Smooth muscle cell (in vitro differentiated cells): ENCODE data around the gene GRAMD4. TPM values are rescaled to one million over a fixed set of nuclear protein-coding genes. Genes with fewer than 3 reads are reported as not detected.
"Not testable (repeated sequence)": the region's sequence is repeated elsewhere in the genome, so short reads cannot be mapped to it uniquely, and the experiment has no call there.

Experiments
- DNase-seq: peaks from one replicate; lab custom pipeline; 2025; ENCODE audit not compliant: unreplicated experiment; lab: John Stamatoyannopoulos, UW
- H2AFZ ChIP-seq: fragments of 200-600 bp; sonication (generic); 2 replicates; pipeline ENCODE4 v1.6.0; 2016; ENCODE audit warnings: antibody characterized with exemption, low read depth, mild to moderate bottlenecking
- H3F3A ChIP-seq: fragments of 200-600 bp; sonication (generic); 2 replicates; pipeline ENCODE4 v1.6.0; 2017; ENCODE audit warnings: antibody characterized with exemption, low read depth
- H3K27ac ChIP-seq: fragments of 200-600 bp; sonication (generic); 2 replicates; pipeline ENCODE4 v1.5.1; 2016; ENCODE audit warnings: low read depth, mild to moderate bottlenecking
- H3K27me3 ChIP-seq: fragments of 200-600 bp; sonication (generic); 2 replicates; pipeline ENCODE4 v1.6.1; 2016; ENCODE audit warnings: low read depth, mild to moderate bottlenecking
- H3K36me3 ChIP-seq: fragments of 200-600 bp; sonication (generic); 2 replicates; pipeline ENCODE4 v1.5.1; 2016; ENCODE audit warnings: low read depth
- H3K4me1 ChIP-seq: fragments of 200-600 bp; sonication (generic); 2 replicates; pipeline ENCODE4 v1.5.1; 2016; ENCODE audit warnings: low read depth
- H3K4me2 ChIP-seq: fragments of 200-600 bp; sonication (generic); 2 replicates; pipeline ENCODE4 v1.6.0; 2016; ENCODE audit warnings: mild to moderate bottlenecking
- H3K4me3 ChIP-seq: fragments of 200-600 bp; sonication (generic); 2 replicates; pipeline ENCODE4 v1.5.1; 2016; ENCODE audit warnings: mild to moderate bottlenecking
- H3K79me2 ChIP-seq: fragments of 200-600 bp; sonication (generic); 2 replicates; pipeline ENCODE4 v1.6.0; 2016; ENCODE audit warnings: low read depth, mild to moderate bottlenecking
- H3K9ac ChIP-seq: fragments of 200-600 bp; sonication (generic); 2 replicates; pipeline ENCODE4 v1.6.0; 2016; ENCODE audit warnings: low read depth
- H3K9me3 ChIP-seq: fragments of 200-600 bp; sonication (generic); replicated peaks from 2 replicates; pipeline ENCODE4 v1.5.1; 2016; ENCODE audit warnings: low read depth
- H4K20me1 ChIP-seq: fragments of 200-600 bp; sonication (generic); 2 replicates; pipeline ENCODE4 v1.6.0; 2016; ENCODE audit warnings: low read depth
- WGBS: methylation state at CpG from one replicate; pipeline ENCODE4 v1.1.7; 2016; ENCODE audit warnings: low lambda C conversion rate; 5-methylcytosine and 5-hydroxymethylcytosine counted together
- polyA plus RNA-seq: library from polyadenylated mRNA; unstranded; fragments of >200 nt; fragmentation: Nextera tagmentation; extraction: Ambion mirVana; gene quantifications from 2 replicates; pipeline ENCODE4 v1.2.1, GENCODE V29; 2016
- total RNA-seq: library from RNA; depleted of rRNA; stranded (reverse); fragments of >200 nt; gene quantifications from 2 replicates; pipeline ENCODE4 v1.2.3, GENCODE V29; 2014
- TF ChIP-seq, protein P1 (sequence below): fragments of 200-600 bp; sonication (generic); IDR thresholded peaks from 2 replicates; pipeline ENCODE4 v1.5.1; 2017; ENCODE audit warnings: borderline replicate concordance, mild to moderate bottlenecking, antibody characterized with exemption; ENCODE audit not compliant: insufficient read depth, poor library complexity, severe bottlenecking

GRAMD4 gene
- total and polyA plus RNA-seq, 2 experiments from 2014 or later, result 14.5 to 16.6 TPM

DNA sequence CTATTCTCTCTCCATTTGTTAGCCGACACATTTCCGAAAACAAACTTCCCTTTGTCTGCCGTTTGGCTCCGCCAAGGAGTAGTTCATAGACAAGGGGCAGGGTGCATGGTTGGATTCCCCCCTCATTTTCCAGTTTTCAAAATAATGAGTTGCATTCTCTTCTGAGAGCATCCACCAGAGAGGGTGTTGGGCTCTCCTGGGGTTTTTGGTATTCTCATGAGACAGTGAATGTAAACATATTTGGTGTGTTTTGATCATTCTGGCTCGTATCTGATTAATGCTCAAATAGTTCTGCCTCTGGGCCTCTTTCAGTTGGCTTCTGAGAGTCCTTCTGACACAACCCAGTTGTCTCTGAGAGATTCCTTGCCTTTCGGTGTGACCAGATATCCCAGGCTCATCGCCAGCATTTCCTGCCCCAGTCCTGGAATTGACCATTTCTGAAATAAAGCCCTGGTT lies 21.7 kb downstream of the GRAMD4 start:
- Histone ChIP-seq H3K4me3 (no peak overlapping the region), H3K79me2 (no peaks in the 10 kb centered on the region), H3K9me3 (no peaks in the 10 kb centered on the region), H3K36me3 (no peaks in the 10 kb centered on the region), H3K4me2 (no peak overlapping the region), H3K27ac (no peak overlapping the region), H3K4me1 (no peaks in the 10 kb centered on the region), H3K9ac (no peak overlapping the region), H3F3A (no peaks in the 10 kb centered on the region), H2AFZ (no peak overlapping the region), H3K27me3 (no peaks in the 10 kb centered on the region), H4K20me1 (peaks cover 38% of the 10 kb centered on the region)
- TF ChIP-seq, protein P1, sequence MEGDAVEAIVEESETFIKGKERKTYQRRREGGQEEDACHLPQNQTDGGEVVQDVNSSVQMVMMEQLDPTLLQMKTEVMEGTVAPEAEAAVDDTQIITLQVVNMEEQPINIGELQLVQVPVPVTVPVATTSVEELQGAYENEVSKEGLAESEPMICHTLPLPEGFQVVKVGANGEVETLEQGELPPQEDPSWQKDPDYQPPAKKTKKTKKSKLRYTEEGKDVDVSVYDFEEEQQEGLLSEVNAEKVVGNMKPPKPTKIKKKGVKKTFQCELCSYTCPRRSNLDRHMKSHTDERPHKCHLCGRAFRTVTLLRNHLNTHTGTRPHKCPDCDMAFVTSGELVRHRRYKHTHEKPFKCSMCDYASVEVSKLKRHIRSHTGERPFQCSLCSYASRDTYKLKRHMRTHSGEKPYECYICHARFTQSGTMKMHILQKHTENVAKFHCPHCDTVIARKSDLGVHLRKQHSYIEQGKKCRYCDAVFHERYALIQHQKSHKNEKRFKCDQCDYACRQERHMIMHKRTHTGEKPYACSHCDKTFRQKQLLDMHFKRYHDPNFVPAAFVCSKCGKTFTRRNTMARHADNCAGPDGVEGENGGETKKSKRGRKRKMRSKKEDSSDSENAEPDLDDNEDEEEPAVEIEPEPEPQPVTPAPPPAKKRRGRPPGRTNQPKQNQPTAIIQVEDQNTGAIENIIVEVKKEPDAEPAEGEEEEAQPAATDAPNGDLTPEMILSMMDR, result no peak
- 88% methylated on average over 7 of the region's 7 CpGs for WGBS
- DNase-seq, result no peak

DNA sequence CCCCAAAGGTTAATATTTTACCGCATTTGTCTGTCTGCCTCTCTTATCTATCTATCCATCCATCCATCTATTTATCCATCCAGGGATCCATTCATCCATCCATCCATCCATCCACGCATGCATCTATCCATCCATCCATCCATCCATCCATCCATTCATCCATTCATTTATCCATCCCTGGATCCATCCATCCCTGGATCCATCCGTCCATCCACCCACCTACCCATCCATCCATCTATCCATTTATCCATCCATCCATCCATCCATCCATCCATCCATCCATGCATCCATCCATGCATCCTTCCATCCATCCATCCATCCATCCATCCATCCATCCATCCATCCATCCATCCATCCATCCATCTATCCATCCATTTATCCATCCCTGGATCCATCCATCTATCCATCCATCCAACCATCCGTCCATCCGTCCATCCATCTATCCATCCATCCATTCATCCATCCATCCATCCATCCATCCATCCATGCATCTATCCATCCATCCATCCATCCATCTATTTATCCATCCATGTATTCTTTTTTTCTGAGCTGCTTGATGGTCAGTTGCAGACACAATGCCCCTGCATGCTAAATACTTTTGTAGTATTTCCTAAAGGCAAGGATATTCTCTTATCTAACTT lies 22.8 kb downstream of the GRAMD4 start:
- H3K9me3 ChIP-seq, H3K27ac ChIP-seq, H3K36me3 ChIP-seq, H3F3A ChIP-seq, DNase-seq, H3K4me1 ChIP-seq, H2AFZ ChIP-seq, H3K4me2 ChIP-seq, H3K27me3 ChIP-seq, H3K4me3 ChIP-seq, H3K79me2 ChIP-seq, H3K9ac ChIP-seq: not testable (repeated sequence)
- peaks cover 38% of the 10 kb centered on the region for H4K20me1 ChIP-seq
- WGBS, result 91% methylated on average over 5 of the region's 5 CpGs

DNA sequence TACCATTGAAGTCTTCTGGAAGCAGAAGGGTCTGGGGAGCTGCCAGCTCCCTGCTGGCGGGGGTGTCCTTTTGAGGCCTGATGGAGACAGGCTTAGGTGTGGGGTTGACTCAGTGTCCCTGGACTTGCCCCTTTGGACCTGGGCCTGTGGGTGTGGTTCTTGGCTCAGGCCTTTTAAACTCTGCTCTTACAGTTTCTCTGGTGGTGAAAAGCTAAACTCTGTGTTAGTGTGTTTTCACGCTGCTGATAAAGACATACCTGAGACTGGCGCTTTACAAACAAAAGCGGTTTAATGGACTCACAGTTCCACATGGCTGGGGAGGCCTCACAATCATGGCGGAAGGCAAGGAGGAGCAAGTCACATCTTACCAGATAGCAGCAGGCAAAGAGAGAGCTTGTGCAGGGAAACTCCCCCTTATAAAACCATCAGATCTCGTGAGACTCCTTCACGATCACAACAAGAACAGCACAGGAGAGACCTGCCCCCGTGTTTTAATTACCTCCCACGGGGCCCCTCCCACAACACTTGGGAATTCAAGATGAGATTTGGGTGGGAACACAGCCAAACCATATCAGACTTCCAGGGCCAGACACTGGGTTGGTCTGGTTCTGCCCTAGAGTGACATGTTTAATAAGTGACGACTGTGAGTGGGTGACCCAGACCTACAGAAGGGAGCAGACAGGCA lies 26.5 kb downstream of the GRAMD4 start:
- no peak overlapping the region for H3K4me3 ChIP-seq
- H2AFZ ChIP-seq, result no peak overlapping the region
- no peaks in the 10 kb centered on the region for H3K79me2 ChIP-seq
- DNase-seq, result no peak
- H3K9ac ChIP-seq, result no peak overlapping the region
- TF ChIP-seq, protein P1, result no peak
- H3K4me2 ChIP-seq, result no peak overlapping the region
- no peaks in the 10 kb centered on the region for H3K4me1 ChIP-seq
- WGBS, result 96% methylated on average over 10 of the region's 10 CpGs
- no peaks in the 10 kb centered on the region for H3K36me3 ChIP-seq
- H4K20me1 ChIP-seq, result peaks cover 55% of the 10 kb centered on the region
- no peaks in the 10 kb centered on the region for H3K27me3 ChIP-seq
- no peaks in the 10 kb centered on the region for H3K9me3 ChIP-seq
- no peaks in the 10 kb centered on the region for H3F3A ChIP-seq
- H3K27ac ChIP-seq, result no peak overlapping the region

DNA sequence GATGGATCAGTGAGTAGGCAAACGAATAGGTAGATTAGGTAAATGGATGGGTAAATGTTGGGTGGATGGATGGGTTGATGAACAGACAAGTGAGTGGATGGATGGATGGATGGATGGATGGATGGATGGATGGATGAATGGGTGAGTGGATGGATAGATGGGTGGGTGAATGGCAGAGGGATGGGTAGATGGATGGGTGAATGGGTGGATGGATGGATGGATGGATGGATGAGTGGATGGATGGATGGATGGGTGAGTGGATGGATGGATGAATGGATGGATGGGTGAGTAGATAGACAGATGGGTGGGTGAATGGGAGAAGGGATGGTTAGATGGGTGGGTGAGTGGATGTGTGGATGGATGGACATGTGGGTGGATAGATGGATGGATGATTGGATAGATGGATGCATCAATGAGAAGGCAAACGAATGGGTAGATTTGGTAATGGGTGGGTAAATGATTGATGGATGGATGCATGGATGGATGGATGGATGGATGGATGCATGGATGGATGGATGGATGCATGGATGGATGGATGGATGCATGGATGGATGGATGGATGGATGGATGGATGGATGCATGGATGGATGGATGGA lies 28.1 kb downstream of the GRAMD4 start:
- H3K27ac ChIP-seq, H3K9me3 ChIP-seq, H3K79me2 ChIP-seq, H3K27me3 ChIP-seq, H2AFZ ChIP-seq, H3F3A ChIP-seq, H3K4me3 ChIP-seq, H3K4me1 ChIP-seq, H3K4me2 ChIP-seq, H3K36me3 ChIP-seq, DNase-seq, H3K9ac ChIP-seq: not testable (repeated sequence)
- peaks cover 63% of the 10 kb centered on the region for H4K20me1 ChIP-seq
- WGBS, result 100% methylated on average over 2 of the region's 2 CpGs
